Effector memory CD4-positive, alpha-beta T cell (primary cell): ENCODE data around the gene GPR171.

ENCODE experiments used
- DNase-seq, 3 donors: peaks; one replicate each; pipeline ENCODE4 v3.0.0-alpha.2; 2020
- H3K27ac ChIP-seq: 2 replicates; pipeline ENCODE4 v1.7.0; 2013; ENCODE audit warnings: mild to moderate bottlenecking, low read length, moderate library complexity; ENCODE audit not compliant: insufficient read depth, poor library complexity, severe bottlenecking
- H3K27me3 ChIP-seq: replicated peaks from 2 replicates; pipeline ENCODE4 v1.7.0; 2013; ENCODE audit warnings: mild to moderate bottlenecking, low read length; ENCODE audit not compliant: insufficient read depth, control insufficient read depth, poor library complexity, severe bottlenecking
- H3K36me3 ChIP-seq: 2 replicates; pipeline ENCODE4 v1.7.0; 2013; ENCODE audit warnings: mild to moderate bottlenecking, low read length, moderate library complexity; ENCODE audit not compliant: control insufficient read depth, insufficient read depth
- H3K4me1 ChIP-seq: 2 replicates; pipeline ENCODE4 v1.7.0; 2013; ENCODE audit warnings: low read length, mild to moderate bottlenecking; ENCODE audit not compliant: control insufficient read depth, insufficient read depth, poor library complexity, severe bottlenecking
- H3K4me3 ChIP-seq: 2 replicates; pipeline ENCODE4 v1.7.0; 2013; ENCODE audit warnings: low read length, low read depth, mild to moderate bottlenecking; ENCODE audit not compliant: insufficient read depth, poor library complexity, severe bottlenecking
- H3K9me3 ChIP-seq: 2 replicates; pipeline ENCODE4 v1.7.0; 2013; ENCODE audit warnings: mild to moderate bottlenecking, low read length, moderate library complexity; ENCODE audit not compliant: control insufficient read depth

GPR171 gene

GRCh38 chr3:151199554-151200438, 3.2 kb downstream of the GPR171 start:
- Histone ChIP-seq H3K9me3 (no peaks in the 10 kb centered on the region), H3K27me3 (no peaks in the 10 kb centered on the region), H3K27ac (peak overlapping the region; percentile 72), H3K4me1 (peaks cover 18% of the 10 kb centered on the region), H3K4me3 (no peak overlapping the region), H3K36me3 (peaks cover 10% of the 10 kb centered on the region)
- DNase-seq = no peak

DNA sequence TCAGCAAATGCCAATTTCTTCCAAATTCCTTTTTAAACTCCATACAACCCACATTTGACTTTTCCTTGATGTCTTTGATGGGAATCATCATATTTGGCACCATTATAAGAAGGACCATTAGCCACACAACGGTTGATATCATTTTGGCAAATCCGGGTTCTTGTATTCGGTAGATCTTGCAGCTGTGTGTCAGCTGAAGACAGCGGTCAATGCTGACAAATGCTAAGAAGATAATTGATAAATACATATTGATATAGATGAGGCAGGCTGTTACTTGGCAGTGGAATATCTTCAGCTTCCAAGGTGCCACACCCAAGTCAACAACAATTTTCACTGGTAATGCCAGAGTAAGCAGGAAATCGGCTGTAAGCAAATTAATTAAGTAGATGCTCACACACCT, 4.2 kb downstream of the GPR171 start:
- no peak for DNase-seq
- Histone ChIP-seq H3K27ac (no peak overlapping the region), H3K4me1 (peaks cover 15% of the 10 kb centered on the region), H3K27me3 (no peaks in the 10 kb centered on the region), H3K36me3 (peaks cover 10% of the 10 kb centered on the region), H3K9me3 (no peaks in the 10 kb centered on the region), H3K4me3 (no peak overlapping the region)

GRCh38 chr3:151197981-151198767, 4.8 kb downstream of the GPR171 start:
- Histone ChIP-seq H3K27me3 (no peaks in the 10 kb centered on the region), H3K27ac (no peak overlapping the region), H3K9me3 (no peaks in the 10 kb centered on the region), H3K4me3 (no peak overlapping the region), H3K4me1 (peaks cover 14% of the 10 kb centered on the region), H3K36me3 (peaks cover 10% of the 10 kb centered on the region)
- no peak for DNase-seq

- no peak for DNase-seq
Observed at GRCh38 chr3:151197228-151197627, 5.8 kb downstream of the GPR171 start.

DNA sequence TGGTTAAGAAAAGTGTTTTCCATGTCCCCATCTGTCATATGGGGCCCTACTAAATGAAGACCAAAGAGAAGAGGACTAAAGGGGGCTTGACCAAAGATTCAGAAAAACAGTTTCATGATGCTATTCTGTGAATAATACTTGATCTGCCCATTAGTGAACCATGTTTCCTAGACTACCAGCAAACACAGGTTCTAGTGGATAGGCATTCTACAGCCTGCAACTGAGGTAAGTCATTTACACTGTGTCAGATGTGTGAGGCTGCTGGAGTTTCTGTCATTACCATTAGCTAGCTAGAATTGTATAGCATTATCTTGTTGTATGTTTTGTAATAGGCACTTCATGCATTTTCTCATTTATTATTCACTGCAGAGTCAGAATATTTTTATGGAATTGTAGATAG, 6.6 kb downstream of the GPR171 start:
- peaks cover 10% of the 10 kb centered on the region for H3K36me3 ChIP-seq
- no peak overlapping the region for H3K27ac ChIP-seq
- H3K4me1 ChIP-seq = peaks cover 8% of the 10 kb centered on the region
- no peaks in the 10 kb centered on the region for H3K9me3 ChIP-seq
- H3K27me3 ChIP-seq = no peaks in the 10 kb centered on the region
- DNase-seq = no peak
- no peak overlapping the region for H3K4me3 ChIP-seq

More at GRCh38 chr3:151197228-151197627, 5.8 kb downstream of the GPR171 start:
- Histone ChIP-seq H3K27me3 (no peaks in the 10 kb centered on the region), H3K27ac (no peak overlapping the region), H3K36me3 (peaks cover 10% of the 10 kb centered on the region), H3K4me3 (no peak overlapping the region), H3K4me1 (peaks cover 10% of the 10 kb centered on the region), H3K9me3 (no peaks in the 10 kb centered on the region)

DNA sequence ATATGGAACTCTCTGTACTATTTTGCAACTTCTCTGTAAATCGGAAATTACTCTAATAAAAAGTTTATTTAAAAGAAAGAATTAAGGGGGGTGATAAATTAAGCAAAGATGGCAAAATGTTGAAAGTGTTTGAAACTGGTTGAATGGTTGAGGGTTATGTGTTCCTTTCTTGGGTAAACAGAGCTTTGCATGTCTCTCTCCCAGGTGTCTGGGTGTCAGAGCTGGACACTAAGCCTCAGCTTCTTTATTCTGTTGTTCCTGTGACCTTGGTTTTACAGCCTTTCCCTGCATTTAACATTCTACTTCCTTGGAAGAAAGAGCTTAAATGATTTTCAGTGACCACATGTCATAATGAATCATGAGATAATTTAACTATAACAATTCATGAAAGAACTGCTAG, 7.2 kb downstream of the GPR171 start:
- Histone ChIP-seq H3K9me3 (no peaks in the 10 kb centered on the region), H3K36me3 (peaks cover 10% of the 10 kb centered on the region)

DNA sequence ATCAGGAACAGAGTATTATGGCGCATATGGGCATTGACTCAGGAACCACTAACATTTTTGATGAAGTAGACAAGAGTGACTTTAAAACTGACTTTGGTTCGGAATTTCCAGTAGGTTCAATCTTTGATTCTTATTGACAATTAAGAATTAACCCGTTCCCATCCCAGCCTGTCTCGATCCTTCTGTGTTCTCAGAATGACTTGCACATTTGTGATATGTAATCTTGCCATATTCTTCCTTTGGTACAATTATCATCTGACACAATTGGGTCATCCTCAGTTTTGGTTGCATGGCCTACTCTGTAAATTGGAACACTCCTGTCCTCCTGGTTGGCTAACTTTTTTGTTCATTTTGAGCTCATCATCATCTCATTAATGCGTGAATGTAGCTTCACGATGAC, 10.5 kb downstream of the GPR171 start:
- Histone ChIP-seq H3K27ac (no peak overlapping the region), H3K4me3 (no peak overlapping the region), H3K36me3 (no peaks in the 10 kb centered on the region), H3K4me1 (no peaks in the 10 kb centered on the region), H3K9me3 (no peaks in the 10 kb centered on the region), H3K27me3 (no peaks in the 10 kb centered on the region)
- DNase-seq = no peak

More for the DNA sequence above, 7.2 kb downstream of the GPR171 start:
- Histone ChIP-seq H3K4me3 (no peak overlapping the region), H3K27me3 (no peaks in the 10 kb centered on the region), H3K27ac (no peak overlapping the region), H3K4me1 (peaks cover 8% of the 10 kb centered on the region)
- no peak for DNase-seq

DNA sequence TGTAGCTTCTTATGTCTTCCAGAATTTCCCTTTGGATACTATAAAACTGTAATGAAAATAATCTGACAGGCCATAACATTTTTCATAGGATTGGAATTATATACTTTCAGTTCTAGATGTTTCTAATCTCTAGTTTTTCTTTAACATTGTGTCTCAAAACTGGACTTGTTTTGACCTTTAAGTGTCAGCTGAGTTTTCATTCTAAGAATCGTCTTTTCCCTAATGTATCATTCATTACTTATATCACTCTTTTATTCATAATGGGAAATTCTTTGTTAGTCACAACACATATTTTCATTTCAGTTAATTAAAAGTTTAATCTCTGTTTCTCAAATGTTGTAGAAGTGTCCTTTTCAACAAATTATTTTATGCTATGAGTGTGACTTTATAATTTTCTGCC, 11.9 kb downstream of the GPR171 start:
- Histone ChIP-seq H3K4me1 (no peaks in the 10 kb centered on the region), H3K4me3 (no peak overlapping the region), H3K36me3 (no peaks in the 10 kb centered on the region), H3K9me3 (no peaks in the 10 kb centered on the region), H3K27me3 (no peaks in the 10 kb centered on the region), H3K27ac (no peak overlapping the region)
- no peak for DNase-seq

GRCh38 chr3:151183265-151183671, 19.7 kb downstream of the GPR171 start:
- DNase-seq = no peak
- Histone ChIP-seq H3K4me1 (peaks cover 8% of the 10 kb centered on the region), H3K4me3 (peak overlapping the region; percentile 2), H3K27me3 (no peaks in the 10 kb centered on the region), H3K27ac (no peak overlapping the region), H3K36me3 (no peaks in the 10 kb centered on the region), H3K9me3 (no peaks in the 10 kb centered on the region)
